Middle frontal gyrus (tissue), 1 donor: ENCODE measurements around the gene ZEB1.
"Not testable (repeated sequence)": the region's sequence is repeated elsewhere in the genome, so short reads cannot be mapped to it uniquely, and the experiment has no call there.

Source experiments
- DNase-seq: peaks from one replicate; pipeline ENCODE4 v3.0.0-alpha.2; 2015; ENCODE audit warnings: low spot score; ENCODE audit errors: extremely low spot score

The ZEB1 gene

DNA sequence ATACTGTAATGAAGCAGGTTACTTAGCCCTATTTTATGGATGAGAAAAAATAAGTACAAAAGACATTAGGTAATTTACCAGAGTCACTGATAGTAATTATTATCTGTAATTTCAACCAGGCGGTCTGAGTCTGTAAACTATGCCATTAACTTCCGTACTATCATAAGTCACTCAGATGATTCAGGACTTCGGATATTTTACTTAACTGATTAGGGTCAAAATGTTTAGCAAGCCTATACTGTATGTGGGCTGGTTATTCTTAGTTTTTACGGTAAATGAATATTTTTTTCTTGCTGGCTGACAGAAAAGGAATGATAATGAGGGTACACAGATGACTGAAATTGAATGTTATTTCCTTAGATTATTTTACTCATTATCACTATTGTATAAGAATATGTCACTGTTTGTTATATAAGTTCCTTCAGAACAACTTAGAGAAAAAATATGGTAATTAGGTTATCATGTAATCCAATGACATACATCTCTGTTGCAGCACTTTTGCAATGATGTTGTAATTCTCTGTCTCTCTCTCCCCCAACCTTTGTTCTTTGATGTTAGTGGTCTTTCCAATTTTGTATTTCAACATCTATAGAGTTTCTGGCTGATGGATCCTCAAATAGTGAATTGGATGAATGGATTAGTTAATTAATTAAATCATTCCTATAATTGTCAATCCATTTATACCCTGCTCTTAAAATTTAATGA, 165.6 kb downstream of the ZEB1 start:
- no peak for DNase-seq

DNA sequence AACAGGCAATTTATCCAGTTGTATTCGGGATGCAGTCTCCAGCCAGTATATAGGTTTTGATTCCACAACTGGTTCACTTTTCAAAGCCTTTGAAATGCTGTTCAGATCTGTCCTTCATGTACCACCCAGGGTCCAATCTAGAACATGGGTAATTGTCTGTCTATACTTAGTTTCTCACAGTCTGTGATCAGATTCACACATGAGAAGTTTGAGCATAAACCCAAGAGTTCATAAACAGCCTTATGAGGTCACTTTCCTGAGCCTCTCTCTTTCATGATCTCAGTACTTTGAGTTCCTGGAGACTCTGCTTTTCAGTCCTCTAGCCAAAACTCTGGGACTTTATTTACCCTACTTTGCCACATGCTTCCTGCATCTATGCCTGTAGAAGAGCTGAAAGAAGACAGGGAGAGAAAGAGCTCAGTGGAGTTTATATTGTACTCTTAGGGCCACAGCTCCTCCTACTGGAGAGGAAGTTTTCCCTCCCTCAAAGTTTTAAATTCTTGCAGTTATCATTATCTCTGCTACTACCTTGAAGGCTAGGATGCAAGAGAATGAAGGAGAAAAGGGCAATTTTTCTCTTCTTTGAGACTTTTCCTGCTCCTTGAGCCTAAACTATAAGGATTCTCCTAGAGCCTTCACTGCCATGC, 172.0 kb downstream of the ZEB1 start:
- no peak for DNase-seq

DNA sequence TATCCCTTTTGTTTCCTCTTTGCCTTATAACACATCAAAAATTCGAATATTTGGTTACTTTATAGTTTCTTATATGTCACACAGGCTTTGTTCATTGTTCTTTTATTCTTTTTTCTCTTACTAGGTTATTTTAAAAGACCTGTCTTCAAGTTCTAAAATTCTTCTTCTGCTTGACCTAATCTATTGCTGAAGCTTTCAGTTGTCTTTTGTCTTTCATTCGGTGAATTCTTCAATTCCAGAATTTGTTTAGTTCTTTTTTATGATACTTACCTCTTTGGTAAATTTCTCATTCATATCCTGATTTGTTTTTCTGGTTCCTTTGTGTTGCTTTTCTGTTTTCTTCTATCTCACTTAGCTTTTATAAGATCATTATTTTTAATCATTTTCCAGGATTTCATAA, 188.4 kb downstream of the ZEB1 start:
- no peak for DNase-seq

DNA sequence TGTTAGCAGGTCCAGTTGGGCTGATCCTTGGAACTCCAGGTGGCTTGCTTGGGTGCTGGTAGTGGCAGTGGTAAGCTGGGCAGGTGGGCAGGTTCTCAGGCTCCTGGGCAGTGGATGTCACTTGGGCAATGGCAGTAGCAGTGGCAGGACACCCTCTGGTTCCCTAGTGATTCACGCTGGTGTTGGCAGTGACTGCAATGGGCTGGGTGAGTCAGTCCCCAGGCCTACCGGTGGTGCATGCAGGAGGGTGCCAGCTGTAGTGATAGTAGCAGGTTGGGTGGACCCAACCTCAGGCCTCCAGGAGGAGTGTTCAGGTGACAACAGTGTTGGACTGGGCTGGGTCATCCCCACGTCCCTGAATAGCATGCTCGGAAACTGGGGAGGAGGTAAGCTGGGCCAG, 189.2 kb downstream of the ZEB1 start:
- no peak for DNase-seq

DNA sequence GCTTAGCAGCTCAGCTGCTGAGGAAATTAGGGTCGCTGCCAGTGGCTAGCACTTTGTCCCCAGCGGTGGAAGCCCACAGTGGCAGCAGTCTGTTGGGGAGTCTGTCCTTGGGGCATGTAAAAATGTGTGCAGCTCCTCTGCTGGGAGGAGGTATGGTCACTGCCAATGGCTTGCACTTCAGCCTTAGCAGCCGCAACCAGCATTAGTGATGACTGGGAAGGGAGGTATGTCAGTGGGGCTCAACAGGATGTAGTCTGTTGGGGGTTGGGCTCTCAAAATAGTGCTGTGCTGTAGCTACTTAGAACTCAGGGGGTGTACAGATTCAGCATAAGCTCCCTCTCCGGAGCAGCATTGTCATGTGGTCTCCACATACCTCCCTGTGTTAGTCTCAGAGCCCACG, 189.9 kb downstream of the ZEB1 start:
- no peak for DNase-seq

DNA sequence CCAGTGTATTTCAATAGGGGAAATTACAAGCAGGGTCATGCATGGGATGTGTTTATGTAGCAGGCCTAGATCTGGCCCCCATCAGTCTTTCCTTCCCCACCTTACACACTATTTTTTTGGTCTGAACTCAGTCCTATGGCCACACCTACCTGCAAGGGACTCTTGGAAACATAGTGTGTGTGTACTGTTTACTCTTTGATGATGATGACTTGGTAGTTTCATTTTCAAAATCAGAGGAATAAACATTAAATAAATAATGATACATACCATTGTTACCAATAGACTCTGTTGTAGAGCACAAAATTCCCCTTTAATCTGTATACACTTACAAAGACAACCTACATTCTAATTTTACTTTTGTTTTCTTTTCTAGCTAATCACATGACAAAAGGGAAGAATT, 191.0 kb downstream of the ZEB1 start:
- DNase-seq, result no peak

DNA sequence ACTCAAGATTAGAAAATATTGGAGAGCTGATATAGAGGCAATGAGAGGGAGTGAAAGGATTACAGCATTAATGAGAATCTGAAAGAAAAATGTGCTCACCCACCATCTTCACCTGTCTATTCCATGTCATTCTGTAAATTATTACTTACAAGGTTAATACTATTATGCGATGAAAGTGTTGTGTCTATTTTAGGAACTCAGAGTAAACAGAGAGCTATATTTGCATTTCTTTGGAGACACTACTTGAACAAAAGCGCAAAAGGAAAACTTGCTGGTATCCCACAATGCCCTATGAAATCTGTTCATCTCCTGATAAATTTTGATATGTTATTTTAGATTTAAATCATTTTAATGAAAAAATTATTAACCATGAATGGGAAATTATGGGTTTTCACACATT, 196.1 kb downstream of the ZEB1 start:
- DNase-seq, result no peak

DNA sequence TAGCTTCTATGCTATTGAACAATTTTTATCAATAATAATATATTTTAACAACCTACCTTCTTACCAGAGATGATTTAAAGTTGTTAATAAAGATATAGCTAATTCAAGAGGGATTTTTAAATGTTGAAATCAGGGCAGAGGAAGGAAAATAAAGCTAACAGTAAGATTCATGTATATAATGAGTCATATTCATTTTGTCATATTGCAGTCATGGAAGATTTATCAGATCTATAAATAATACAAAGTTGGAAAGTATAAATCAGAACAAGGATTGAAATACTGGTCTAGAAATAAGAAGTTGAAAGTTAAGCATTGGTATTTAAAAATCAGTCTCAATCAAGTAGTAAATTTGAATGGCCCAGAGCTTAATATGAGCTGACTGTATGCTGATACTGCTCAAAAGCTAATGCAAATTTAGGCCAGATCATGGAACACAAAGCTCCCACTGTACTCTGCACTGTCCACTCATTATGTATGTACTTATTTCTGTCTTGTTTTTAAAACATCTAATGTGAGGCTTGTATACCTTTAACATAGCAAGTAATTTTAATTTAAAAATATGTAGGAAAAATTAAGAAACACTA, 196.9 kb downstream of the ZEB1 start:
- no peak for DNase-seq

DNA sequence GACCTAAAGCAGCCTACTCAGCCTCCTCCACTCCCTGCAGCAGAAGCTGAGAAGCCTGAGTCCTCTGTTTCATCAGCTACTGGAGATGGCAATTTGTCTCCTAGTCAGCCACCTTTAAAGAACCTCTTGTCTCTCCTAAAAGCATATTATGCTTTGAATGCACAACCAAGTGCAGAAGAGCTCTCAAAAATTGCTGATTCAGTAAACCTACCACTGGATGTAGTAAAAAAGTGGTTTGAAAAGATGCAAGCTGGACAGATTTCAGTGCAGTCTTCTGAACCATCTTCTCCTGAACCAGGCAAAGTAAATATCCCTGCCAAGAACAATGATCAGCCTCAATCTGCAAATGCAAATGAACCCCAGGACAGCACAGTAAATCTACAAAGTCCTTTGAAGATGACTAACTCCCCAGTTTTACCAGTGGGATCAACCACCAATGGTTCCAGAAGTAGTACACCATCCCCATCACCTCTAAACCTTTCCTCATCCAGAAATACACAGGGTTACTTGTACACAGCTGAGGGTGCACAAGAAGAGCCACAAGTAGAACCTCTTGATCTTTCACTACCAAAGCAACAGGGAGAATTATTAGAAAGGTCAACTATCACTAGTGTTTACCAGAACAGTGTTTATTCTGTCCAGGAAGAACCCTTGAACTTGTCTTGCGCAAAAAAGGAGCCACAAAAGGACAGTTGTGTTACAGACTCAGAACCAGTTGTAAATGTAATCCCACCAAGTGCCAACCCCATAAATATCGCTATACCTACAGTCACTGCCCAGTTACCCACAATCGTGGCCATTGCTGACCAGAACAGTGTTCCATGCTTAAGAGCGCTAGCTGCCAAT, 202.2 kb downstream of the ZEB1 start:
- no peak for DNase-seq

DNA sequence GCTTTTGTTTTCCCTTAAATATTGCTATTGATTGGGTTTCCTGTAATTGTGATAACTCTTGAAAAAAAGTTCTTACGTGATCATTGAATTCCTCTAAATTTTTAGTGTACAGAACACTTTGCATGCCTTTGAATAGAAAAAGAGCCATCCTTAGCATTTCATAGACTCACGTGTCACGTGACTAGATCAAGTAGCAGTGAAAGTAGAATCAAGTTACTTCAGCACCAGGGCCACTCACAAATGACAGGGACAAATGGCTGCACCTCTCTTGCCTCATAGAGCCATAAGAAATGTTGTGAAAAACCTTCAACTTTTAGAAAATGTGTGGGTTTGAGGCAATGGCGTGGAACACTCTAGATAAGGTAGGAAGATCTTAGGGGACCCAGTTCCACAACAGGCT, 203.8 kb downstream of the ZEB1 start:
- no peak for DNase-seq

DNA sequence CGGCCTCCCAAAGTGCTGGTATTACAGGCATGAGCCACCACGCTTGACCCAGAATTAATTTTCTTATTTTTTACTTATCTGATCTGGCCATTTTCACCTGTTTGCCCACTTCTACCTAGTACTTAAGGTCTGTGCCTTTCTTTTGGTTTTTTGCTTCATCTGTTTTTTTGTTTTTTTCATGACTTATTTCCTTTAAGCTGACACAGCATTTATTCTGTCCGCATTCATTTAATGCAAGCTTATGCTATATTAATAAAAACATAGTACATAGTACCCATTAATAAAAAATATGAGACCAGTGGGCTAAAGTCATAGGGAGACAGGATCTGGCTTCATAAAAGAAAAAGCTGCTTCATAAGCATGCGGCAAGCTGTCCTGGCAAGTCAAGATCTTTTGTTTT, 205.4 kb downstream of the ZEB1 start:
- DNase-seq, result no peak

DNA sequence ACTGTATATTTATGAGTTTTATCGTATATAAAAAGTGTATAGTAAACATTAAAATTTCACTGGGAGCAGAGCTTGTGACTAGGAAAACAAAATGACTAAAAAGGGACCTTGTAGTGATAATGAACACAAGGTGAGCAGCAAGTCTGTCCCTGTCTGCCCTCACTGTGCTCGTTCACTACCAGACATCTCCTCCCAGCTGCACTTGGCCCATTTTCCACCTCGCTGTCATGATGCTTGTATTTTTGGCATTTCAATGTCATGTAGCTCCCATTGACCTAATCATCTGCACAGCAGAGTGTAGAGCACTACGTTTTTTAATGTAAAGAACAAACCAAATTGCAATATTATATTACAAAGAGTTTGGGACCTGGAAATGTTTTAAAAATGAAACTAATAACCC, 207.2 kb downstream of the ZEB1 start:
- no peak for DNase-seq

DNA sequence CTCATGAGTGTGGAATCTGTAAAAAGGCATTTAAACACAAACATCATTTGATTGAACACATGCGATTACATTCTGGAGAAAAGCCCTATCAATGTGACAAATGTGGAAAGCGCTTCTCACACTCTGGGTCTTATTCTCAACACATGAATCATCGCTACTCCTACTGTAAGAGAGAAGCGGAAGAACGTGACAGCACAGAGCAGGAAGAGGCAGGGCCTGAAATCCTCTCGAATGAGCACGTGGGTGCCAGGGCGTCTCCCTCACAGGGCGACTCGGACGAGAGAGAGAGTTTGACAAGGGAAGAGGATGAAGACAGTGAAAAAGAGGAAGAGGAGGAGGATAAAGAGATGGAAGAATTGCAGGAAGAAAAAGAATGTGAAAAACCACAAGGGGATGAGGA, 207.7 kb downstream of the ZEB1 start:
- DNase-seq, result no peak

DNA sequence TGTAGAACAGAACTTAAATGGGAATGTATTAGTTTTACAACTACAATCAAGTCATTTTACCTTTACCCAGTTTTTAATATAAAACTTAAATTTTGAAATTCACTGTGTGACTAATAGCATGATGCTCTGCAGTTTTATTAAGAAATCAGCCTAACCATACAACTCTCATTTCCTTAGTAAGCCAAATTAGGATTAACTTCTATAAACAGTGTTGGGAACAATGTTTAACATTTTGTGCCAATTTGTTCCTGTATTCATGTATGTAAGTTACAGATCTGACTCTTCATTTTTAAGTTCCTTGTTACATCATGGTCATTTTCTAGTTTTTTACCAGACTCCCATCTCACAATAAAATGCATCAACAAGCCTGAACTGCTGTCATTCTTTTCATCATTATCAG, 209.8 kb downstream of the ZEB1 start:
- no peak for DNase-seq

DNA sequence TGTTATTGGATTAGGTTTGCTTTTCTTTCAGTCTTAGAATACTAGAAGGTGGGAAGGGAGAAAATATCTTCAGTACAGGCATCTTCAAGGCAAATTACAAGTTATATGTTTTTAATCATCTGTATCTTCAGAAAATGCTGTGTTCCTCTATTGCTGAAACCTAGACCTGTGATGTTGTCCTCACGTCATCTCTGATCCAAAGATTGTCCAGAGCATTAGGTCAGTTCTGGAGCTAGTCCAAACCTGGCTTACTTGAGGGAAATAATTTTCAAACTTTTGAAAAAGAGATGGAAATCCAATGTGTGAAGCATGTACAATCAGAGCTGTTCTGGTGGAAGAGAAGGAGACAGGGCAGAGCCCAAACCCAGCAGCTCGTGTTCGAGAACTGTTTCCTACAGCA, 217.3 kb downstream of the ZEB1 start:
- no peak for DNase-seq

DNA sequence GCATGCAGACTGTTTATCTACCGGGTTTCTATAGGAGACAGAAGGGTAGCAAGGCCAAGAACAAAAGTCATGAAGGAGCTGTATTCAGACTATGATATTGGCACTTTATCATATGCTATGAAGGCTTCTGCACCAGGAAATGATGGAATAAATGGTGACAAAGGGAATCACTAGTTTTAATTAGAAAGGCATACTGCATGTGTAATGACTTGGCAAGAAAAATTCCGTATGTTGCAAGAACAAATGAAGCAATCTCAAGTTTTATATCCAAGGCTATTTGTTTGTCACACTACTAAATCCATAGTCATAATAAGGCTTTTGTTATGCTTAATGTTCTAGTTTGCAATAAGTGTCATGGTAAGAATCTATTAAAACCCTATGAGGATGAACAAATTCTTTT, 230.9 kb downstream of the ZEB1 start:
- DNase-seq, result no peak

DNA sequence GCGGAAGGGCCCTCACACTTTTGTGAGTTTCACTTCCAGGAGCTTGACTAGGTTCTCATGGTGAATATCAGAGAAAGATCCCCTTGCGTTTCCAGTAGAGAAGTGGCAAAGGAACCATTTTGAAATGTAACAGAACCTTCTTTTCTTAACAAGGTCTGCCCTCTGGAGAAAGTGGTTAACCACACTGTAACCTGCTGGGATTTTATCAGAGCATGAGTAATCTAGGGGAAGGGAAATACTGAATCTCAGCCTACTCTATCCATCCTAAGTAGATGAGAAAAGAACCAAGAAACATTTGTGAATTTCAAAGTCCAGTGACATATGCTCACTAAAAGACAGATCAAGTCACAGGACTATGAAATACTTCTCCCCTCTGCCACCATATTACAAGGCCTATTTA, 235.5 kb downstream of the ZEB1 start:
- DNase-seq, result no peak

DNA sequence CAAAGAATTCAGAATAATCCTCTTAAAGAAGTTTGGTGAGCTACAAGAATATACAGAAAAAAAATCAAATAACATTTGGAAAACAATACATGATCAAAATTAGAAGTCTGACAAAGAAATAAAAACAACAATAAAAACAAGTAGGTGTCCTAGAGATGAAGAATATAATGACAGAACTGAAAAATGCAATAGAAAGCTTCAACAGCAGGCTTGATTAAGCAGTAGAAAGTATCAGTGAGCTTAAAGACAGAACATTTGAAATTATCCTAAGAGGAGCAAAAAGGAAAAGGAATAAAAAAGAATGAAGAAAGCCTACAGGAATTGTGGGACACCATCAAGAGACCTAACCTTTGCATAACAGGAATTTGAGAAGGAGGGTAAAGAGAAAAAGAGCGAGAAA, 238.8 kb downstream of the ZEB1 start:
- no peak for DNase-seq

DNA sequence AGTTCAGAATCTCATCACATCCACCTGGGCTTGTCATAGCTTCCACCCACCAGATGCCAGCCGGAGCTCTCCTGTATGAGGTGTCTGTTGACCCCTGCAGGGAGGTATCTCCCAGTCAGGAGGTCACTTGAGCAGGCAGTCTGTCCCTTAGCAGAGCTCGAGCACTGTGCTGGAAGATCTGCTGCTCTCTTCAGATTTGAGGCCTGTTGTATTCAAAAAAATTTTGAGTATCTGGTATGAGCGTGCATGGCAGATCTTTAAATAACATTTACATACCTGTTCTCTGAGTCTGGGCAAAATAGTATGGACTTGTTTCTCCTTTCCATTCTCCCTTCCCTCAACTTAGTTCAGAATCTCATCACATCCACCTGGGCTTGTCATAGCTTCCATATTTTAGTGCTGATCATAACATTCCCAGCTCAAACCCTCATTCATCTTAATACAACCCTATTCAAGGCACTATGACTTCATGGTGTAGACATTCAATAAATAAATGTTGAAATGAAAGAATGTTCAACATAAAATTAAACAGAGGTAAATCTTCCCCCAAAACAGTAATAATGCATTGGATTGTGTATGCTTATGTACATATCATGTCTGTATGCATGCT, 249.3 kb downstream of the ZEB1 start:
- not testable (repeated sequence) for DNase-seq

DNA sequence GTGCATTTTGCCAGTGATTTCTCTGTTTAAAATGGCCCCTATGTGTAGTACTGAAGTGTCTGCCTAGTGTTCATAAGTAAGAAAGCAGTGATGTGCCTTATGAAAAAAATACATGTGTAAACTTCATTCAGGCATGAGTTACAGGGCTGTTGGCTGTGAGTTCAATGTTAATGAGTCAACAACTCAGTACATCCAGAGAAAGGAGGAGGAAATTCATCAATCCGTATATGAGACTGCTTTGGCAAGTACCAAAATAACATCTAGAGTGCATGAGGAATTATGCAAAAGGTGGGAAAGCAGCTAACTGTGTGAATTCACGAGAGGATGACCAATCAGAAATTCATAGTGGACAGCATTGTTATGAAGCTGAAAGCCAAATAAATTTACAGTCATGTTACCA, 255.6 kb downstream of the ZEB1 start:
- DNase-seq, result no peak

DNA sequence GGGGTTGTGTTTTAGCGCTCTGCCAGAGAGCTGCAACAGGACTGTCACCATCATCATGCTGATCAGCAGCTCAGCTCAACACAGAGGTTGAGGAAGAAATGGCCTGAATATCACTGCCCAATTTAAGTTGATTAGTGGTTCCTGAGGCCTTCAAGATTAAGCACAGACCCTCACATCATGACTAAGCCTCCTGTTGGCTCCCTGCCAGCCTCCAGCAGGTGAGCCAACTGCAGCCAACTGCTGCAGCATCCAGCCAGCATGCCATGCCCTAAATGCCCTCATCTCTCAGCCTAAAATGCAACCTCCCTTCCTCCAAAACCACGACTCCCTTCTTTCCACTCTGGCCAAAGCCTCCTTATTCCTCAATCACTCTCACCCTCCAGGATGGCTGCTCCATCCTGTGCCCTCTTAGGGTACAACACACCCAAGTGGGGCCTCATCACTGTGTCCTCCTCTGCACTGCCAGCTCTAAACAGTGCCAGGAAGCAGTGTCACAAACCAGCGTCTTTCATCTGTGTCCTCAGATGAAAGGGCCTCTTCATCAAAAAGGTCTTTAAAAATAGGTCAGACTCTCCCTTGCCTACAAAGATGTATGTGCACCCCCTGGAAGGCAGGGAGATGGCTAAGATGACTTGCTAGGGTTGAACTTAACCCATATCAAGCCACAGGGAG, 259.3 kb downstream of the ZEB1 start:
- DNase-seq, result no peak
